ENCODE data around the gene SUCO. TPM values are rescaled to one million over a fixed set of nuclear protein-coding genes. Genes with fewer than 3 reads are reported as not detected.

SUCO gene
- total and polyA plus RNA-seq, 2 donors (not counting 3 experiments of a cell fraction or from before 2014, with no cell fraction given) = 5.1 to 27.2 TPM

- H3K4me2 ChIP-seq (ENCODE audit: insufficient read depth, low read length) = no peak overlapping the region
- intact Hi-C loops (cut with micrococcal nuclease) (no loop called here), dilution Hi-C loops (cut with MboI; ENCODE audit: extremely low pct_ligation_motif_present, low sequenced_read_pairs) (no loop called here)
- H3K27ac ChIP-seq (ENCODE audit: insufficient read depth, low read depth, low read length) = no peak overlapping the region
- no peak overlapping the region for H3K4me3 ChIP-seq (replicated peaks in 1 of 3; ENCODE audit: insufficient read depth in 1 of 3, low read depth in 1 of 3, low read length in 3 of 3)
- POLR2A ChIA-PET = no interaction called here
- H3K9ac ChIP-seq (replicated peaks; ENCODE audit: extremely low read depth, insufficient read depth, low read length) = no peak overlapping the region
- H2AFZ ChIP-seq (ENCODE audit: low read depth, low read length) = no peak overlapping the region
- DNase-seq (ENCODE audit: low read depth, low spot score) (no peak), FAIRE-seq (no peak)
- BruUV-seq (replicated peaks) = no TSS peak
- CTCF ChIA-PET = interaction anchor here (1.1 to 2.4 kb wide), 2 partner anchors 11 to 495 kb away, joined by 3 to 8 read pairs; no protein-coding TSS in a partner anchor
- H4K20me1 ChIP-seq (replicated peaks; ENCODE audit: control insufficient read depth, extremely low read depth, insufficient read depth, low read length) = no peaks in the 10 kb centered on the region
- no peaks in the 10 kb centered on the region for H3K9me1 ChIP-seq (replicated peaks; ENCODE audit: control insufficient read depth, extremely low read depth, insufficient read depth, low read length)
- H3K9me3 ChIP-seq (replicated peaks; ENCODE audit: control insufficient read depth, insufficient read depth, low read length) = no peaks in the 10 kb centered on the region
- TF ChIP-seq CTCF (IDR thresholded peaks at IDR 0.05; ENCODE audit: extremely low read depth in 1 of 2, insufficient read depth in 1 of 2, low read depth in 1 of 2, low read length in 2 of 2) (no peak), EZH2 (IDR thresholded peaks at IDR 0.05; ENCODE audit: borderline replicate concordance, low read depth, low read length, severe bottlenecking) (no peak), GATA2 (IDR thresholded peaks at IDR 0.05; ENCODE audit: insufficient read depth, insufficient read length, low read depth, low read length) (no peak), POLR2AphosphoS5 (IDR thresholded peaks at IDR 0.05; ENCODE audit: insufficient read depth, low read depth, low read length) (no peak), FOS (IDR thresholded peaks at IDR 0.05; ENCODE audit: borderline replicate concordance, insufficient read depth, low read length) (no peak), MYC (IDR thresholded peaks at IDR 0.05; ENCODE audit: low read depth, low read length) (no peak), MAX (IDR thresholded peaks at IDR 0.05; ENCODE audit: insufficient read depth, insufficient read length) (no peak), JUN (IDR thresholded peaks at IDR 0.05; ENCODE audit: borderline replicate concordance, insufficient read depth, insufficient read length, low read depth) (no peak), POLR2A (IDR thresholded peaks at IDR 0.05; ENCODE audit: low read depth, low read length) (no peak)
- H3K36me3 ChIP-seq (ENCODE audit: control insufficient read depth in 2 of 2, extremely low read depth in 1 of 2, insufficient read depth in 2 of 2, low read length in 2 of 2) = no peaks in the 10 kb centered on the region
- H3K27me3 ChIP-seq (ENCODE audit: control insufficient read depth in 2 of 2, insufficient read depth in 2 of 2, low read length in 2 of 2) = peaks cover 4 to 10% of the 10 kb centered on the region in 2 experiments
- no peaks in the 10 kb centered on the region for H3K4me1 ChIP-seq (ENCODE audit: control insufficient read depth, extremely low read depth, insufficient read depth, low read length)
- no peaks in the 10 kb centered on the region for H3K79me2 ChIP-seq (ENCODE audit: control insufficient read depth, insufficient read depth, low read length)
Observed at GRCh38 chr1:172497230-172497629, 35.7 kb upstream of the SUCO start.
